HG02870 (cell line): ENCODE measurements around the gene SPATA13.
"Not testable (repeated sequence)": the region's sequence is repeated elsewhere in the genome, so short reads cannot be mapped to it uniquely, and the experiment has no call there.

Experiments
- ATAC-seq: cut with Tn5 transposase; IDR thresholded peaks from one replicate; pipeline ENCODE4 v1.9.1; 2021; ENCODE audit warnings: mild to moderate bottlenecking, moderate library complexity; ENCODE audit not compliant: unreplicated experiment

SPATA13 gene

DNA sequence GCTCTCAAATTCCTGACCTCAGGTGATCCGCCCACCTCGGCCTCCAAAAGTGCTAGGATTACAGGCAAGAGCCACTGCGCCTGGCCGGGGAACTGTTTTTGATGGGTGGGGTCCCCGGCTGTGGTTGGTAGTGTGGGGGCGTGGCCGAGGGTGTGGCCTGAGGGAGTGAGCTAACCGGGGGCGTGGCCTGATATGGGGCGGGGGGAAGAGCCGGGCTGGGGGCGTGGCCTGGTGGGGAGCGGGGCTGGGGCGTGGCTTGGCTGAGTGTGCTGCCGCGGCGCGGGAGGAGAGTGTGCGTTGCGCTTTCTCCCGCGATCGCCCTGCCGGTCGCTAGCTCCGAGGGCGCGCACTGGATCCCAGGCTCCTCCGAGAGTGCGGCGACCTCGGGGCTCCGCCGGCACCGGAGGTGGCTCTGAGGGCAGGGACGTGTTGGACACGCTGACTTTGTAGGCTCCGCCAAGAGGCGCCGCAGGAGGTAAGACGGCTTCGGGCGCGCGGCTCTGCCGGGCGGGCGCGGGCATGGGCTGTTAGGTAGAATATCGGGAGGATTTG lies at the start of gene SPATA13:
Gene SPATA13 (plus strand): TSS at position 263 of the 552 bp plus-strand sequence. CDS start 62,210 bp downstream, outside the sequence.
- peak; percentile 84 for ATAC-seq

DNA sequence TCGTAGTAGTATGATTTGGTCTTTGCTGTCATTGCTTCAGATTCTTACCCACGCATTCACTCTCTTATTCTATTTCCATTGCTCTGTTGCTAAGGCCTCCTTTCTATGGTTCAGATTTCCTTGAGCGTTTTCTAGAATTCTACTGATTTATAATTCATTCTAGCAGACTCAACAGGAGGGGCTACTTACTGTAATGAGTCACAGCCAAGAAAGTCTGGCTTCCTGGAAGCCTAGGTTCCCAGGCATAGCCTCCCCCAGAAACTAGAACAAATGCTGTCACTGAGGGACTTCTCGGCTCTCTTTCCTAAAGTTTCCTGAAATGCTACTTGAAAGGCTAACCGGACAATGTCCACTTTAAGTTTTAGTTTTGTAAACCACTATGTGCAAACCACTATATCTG lies 47.7 kb upstream of the SPATA13 start:
- ATAC-seq: no peak

DNA sequence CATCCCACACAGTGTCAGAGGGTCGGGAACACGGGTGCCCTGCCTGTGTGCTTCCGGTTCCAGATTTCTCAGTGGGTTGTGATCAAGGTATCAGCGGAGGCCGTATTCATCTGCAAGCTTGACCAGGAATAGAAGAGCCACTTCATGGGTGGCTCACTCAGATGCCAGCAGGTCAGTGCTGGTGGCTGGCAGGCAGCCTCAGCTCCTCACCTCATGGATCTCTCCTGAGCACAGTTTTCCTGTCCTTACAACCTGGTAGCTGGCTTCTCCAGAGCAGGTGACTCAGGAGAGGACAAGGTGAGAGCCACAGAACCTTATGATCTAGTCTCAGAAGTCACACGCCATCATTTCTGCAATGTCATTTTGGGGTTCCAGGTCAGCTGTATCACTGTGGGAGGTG lies 44.8 kb upstream of the SPATA13 start:
- no peak for ATAC-seq

DNA sequence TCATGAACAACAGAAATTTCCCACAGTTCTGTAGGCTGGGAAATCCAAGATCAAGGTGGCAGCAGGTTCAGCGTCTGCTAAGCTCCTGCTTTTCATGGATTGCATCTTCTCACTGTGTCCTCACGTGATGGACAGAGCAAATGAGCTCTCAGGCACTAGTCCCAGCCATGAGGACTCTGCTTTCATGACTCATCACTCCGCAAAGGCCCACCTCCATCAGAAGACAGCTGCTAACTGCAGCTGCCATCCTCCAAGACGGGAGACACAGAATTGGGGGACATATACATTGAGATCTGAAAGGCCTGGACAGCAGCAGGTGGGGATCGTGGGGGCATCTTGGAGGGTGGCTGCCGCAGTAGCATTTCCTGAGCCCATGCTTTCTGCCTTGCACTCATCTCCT lies 44.4 kb upstream of the SPATA13 start:
- ATAC-seq: no peak

DNA sequence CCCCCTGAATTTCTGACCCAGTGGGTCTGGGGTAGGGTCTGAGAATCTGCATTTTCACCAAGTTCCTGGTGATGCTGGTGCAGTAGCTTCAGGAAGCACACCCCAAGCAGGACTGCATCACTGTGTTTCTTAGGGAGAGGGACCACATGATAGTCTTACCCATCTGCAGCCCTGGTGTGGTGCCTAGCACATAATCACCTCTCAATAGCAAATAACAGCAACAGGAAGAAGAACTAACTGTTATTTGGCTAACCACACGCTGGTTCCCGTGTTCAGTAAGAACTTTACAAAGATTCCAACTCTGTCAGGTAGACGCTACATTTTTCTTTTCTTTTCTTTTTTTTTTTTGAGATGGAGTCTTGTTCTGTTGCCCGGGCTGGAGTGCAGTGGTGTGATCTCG lies 41.9 kb upstream of the SPATA13 start:
- ATAC-seq: no peak

DNA sequence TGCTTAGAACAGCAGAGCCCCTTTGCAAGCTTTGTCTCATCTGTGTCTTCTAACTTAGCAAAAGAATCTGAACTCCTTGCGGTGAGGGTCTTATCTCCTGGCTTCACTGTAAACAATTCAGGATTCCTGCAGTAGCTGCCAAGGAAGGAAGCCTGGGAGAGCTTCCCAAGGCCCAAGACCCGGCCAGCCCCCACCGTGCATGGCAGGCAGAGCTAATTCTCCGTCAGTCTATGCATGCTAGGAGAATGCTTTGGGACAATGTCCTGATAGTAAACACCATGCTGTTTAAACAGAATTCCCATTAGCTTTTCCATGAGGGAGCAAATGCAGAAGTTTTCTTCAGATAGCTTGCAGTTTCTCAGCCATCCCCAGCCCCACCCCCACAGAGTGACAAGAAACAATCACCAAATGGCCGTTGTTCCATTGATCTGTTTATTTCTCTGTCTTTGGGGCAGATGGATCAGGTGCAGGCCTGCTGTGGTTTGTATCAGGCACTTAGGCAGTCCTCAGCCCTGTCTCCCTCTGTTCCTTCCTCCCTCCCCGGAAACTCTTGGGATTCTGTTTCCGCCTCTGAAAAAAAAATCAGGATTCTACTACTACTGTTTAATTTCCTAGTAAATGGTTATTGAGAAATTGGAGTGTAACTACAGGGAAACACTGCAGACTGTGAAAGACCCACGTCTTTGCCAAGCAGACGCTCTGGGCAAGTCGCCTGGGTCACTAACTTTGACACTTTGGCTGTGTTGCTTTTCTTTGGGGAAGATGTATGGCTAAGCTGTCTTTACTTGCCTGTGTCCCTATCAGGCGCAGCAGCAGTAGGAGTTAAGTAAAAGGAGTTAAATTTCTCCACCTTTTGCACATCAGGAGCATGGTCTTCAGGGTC lies 40.7 kb upstream of the SPATA13 start:
- no peak for ATAC-seq

DNA sequence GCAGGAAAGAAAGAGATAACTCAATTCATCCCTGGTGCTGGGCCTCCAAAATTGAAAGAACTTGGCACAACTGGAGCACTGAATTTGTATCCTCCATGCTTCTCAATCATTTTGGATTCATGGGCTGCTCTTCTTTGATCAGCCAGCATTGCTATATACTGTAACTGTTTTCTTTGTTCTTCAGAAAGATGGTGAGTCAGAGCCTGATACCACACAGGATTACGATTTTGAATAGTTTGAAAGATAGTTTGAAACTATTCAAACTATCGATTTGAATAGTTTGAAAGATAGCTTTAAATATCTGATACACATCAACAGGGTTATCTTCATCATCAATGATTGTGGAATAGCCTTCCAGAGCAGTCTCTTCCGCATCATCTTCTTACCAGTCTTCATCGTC lies 38.5 kb upstream of the SPATA13 start:
- ATAC-seq: not testable (repeated sequence)

DNA sequence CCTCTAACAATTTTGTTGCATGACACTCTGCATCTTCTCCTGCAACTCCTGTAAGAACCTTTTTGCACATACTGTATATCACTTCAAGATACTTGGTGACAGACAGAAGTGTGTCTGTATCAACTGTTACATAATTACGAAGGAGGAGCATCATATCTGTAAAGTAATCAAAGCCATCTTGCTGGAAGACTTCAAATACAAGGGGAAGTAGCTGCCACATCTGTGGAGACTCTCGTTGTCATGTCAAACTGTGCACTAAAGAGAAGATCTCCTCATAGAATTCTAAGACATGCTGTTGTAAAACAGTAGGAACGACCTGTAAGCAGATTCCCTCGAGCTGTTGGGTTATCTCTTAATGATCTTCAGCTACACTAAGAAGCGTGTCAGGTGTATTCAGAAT lies 38.0 kb upstream of the SPATA13 start:
- no peak for ATAC-seq

DNA sequence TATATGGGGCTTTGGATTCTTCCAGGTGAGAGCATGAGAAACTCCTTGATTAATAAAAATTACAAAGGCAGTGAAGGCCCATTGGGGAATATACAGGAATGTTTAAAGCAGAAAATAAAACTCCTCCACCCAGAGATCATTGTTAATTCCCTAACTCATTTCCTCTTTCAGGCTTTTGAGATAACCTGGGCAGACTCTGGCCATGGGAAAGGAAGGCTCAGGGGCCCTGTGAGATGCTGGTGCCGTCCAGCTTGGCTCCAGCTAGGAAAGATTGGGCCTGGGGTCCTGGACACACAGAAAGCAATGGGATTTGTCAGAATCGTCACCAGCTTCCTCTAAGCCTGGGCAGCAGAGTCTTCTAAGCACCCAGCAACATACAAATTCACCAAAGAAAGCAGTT lies 36.8 kb upstream of the SPATA13 start:
- ATAC-seq: no peak

DNA sequence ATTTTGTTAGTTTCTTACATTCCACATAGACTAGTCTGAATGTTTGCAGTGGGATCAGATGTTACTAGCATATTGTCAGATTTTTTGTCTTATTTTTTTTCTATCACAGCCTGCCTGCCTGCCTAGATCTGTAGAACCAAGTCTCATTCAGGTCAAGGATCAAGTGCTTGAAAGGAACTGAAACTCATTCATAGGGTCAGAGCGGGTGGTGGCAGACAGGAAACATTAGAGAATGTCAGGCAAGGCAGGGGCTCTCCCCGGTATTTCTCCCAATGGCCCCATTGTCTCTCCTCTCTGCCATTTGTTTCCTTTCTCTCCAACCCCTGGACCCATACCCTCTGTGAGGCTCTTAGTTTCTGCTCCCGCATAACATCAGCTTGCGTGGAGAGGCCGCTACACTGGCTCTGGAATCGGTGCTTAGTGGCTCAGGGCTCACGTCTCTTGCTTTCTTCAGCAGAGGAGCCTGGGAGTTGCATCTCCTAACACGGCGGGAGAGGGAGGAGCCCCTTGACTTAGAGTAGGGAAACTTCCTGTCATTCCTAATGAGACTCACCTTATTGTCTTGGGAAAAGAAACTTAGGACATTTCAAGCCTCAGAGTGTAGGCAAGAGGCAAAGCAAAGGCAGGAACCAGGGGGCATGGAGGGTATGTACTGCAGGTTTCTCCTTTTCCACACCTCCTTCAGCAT lies 35.6 kb upstream of the SPATA13 start:
- peak; percentile 82 for ATAC-seq

DNA sequence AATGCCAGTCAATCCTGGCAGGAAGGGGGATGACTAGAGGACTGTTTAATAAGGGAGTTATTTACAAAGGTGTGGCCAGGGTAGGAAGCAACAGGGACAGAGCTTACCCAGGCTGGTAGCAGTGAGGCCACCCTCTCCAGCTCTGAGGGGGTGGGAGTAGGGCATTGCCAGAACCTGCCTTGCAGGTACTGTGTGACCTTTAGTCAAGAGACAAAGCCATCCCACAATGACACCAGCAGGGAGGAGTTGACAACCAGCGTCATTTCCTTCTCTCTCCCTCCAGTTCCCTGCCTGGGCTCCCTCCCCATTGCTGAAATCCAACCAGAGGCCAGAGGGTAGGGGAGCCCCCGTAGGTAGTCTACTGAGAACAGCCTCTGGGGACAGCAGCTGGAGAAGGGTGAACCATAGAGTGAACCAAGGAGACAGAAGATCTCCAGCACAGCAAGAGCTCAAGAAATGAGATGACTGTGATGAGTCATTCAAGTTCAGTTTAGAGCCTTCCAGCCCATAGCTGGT lies 33.3 kb upstream of the SPATA13 start:
- ATAC-seq: peak; percentile 78

DNA sequence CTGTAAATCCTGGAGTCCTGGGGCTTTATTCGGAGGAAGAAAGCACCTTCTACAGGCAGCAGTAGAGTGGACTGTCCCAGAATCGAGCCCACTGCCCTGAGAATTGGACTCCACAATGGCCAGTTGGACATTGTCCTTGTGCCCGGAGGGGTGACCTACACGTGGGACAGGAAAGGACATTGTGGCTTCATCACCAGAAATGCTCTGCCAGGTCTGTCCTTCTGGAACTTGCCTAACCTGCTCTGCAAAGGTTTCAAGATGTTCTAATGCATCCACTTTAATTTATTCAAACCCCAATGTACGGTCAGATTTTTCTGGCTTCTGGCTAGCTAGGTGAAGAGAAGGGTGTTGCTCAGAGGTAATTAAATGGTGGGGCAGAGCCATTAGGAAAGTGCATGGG lies 32.4 kb upstream of the SPATA13 start:
- ATAC-seq: no peak

DNA sequence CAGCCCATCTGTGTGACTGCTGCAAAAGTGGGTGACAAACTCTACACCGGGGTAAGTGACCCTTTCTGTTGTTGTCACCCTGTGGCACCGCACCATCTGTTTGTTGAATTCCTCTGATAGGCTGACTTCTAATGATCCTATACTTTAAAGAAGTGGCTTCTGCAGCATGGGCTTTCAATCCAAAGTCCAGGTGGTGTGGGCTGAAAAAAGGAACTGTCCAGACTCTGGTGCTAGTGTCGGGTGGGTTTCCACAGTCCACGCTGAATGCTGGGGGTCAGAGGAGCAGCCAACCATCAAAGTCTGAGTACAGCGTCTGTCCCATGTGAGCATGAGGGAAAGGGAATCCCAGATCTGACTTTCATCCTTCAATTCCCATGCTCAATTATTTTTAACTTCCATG lies 31.6 kb upstream of the SPATA13 start:
- ATAC-seq: no peak

DNA sequence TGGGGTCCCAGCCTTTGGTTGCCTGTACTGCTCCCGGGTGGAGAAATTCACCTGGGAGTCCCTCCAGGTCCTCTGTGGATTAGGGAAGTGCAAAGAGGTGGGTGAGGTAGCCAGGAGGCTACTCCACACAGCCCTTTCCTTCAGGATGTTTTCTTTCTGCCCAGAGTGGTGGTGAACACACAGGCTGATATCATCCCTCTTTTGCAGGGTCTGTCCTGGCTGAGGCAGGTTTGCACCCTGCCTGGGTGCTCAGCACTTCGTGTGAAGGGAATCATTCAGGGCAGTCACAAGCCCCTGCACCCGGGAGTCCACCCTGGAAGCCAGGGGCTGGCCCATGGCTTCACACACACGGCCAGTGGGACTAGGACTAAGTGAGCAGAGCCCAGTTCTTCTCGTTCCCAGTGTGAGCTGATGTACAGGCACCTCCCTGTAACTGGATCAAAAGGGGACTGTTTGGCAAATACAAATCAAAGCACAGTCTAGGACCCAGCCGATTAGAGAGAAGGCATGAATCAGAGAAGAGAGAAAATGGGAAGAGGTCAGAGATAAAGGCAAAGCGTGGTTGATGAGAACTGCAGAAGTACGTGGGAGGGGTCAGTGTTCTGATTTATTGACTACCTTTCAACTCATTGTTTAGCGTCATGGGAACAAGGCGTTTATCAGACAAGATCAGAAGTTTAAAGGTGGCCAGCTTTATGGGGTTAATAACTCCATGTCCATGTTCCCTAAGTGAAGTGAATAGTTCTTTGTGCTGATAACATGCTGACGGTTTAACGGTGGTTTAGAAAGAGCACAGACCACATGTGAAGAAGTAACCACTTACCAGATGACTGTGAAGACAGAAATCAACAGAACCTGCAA lies 30.4 kb upstream of the SPATA13 start:
- no peak for ATAC-seq

DNA sequence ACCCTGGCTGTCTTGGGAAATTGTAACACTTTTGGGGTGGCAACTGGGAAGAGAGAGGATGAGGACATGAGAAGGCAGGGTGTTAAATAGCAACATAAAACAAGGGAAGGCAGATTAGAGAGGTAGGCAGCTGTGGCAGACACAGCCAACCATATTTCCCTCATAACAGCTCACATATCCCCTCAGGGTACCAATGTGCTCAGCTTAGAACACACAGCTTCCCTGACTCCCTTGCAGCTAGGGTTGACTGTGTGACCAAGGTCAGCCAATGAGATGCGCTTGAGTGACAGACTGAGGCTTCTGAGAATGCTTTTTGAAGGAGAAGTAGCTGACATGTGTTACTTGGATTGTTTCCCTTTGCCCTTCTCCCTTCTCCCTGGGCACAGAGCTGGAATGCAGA lies 28.8 kb upstream of the SPATA13 start:
- ATAC-seq: no peak

DNA sequence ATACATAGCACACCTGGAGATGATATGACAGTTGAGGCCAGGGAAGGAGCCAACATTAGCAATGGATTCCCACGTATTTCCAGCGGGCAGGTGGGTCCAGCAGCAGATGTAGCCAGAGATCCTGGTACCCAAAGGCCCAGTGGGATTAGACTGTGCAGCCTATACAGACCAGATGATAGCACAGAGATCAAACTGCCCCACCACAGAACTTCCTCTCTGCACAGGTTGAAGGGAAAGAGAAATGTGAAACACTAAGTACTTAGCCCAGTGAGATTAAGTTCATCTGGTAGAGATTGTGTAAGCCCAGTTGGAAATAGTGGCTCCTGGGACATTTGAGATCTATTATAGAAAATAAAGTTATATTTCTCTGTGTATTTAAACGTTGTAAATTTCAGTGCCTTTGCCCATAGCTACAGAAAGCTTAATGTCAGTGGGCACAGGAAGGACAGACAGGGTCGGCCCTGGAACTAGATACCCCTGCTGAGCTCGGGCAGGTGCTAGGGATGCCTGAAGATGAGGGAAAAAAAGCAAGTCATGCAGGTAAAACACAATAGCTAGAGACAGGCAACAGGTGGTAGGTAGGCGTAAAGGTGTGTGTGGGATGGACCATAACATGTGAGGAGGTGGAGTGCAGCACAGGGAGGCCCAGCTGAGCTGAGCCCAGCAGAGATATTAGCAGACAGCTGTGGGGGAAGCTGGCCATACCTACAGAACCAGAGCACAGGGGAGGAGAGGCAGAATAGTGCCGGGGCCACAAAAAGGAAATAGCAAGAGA lies 27.3 kb upstream of the SPATA13 start:
- no peak for ATAC-seq

DNA sequence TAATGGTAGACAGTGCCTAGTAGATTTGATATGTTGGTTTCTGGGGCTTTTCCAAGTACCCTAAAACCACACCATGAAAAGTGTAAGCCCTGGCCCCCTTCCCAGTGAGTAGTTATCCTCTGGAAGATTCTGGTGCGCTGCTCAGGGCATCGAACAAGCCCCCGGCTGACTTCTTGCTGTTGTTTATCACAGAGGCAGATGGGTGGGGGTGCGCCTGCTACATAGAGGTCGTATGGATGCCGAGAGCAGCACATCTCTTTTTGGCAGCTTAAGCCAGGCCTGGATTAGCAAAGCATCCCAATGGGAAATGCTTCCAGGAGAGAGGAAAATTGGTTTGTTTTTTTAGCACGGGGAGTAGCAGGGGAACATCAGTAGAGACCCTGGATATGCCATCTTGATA lies 26.3 kb upstream of the SPATA13 start:
- ATAC-seq: no peak

DNA sequence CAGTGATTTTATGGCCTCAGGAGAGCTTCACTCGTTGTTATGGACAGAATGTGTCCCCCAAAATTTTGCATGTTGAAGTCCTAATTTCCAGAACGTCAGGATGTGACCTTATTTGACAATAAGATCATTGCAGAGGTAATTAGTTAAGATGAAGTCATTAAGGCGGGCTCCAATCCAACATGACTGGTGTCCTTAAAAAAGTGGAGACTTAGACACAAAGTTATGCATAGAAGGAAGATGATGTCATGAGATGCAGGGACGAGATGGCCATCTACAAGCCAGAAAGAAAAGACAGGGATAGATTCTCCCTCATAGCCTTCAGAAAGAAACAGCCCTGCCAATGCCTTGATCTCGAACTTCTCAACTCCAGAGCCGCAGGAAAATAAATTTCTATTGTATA lies 25.8 kb upstream of the SPATA13 start:
- ATAC-seq: no peak

DNA sequence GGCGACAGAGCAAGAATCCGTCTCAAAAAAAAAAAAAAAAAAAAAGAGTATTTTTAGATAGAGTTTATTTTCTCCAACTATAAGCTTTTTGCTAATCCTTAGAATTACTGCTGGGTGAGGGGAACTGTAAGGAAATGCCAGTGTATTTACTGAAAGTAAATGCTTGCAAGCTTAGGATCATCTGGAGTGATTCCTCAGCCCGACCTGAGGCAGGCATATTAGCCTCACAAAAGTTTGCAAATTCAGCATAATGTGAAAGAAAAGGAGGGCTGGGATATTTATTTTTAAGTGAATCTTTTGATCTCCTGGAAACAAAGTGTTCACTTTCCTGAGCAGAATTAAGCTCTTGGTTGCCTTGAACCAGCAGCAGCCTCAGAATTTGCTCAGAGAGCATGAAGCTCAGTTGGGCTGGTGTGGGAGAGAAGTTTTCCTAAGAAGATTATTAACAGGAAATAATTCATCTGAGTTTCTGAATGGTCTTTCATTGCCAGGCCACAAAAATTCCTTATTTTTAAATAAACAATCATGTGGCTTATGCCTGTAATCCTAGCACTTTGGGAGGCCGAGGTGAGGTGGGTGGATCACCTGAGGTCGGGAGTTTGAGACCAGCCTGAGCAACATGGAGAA lies 24.7 kb upstream of the SPATA13 start:
- ATAC-seq: no peak

DNA sequence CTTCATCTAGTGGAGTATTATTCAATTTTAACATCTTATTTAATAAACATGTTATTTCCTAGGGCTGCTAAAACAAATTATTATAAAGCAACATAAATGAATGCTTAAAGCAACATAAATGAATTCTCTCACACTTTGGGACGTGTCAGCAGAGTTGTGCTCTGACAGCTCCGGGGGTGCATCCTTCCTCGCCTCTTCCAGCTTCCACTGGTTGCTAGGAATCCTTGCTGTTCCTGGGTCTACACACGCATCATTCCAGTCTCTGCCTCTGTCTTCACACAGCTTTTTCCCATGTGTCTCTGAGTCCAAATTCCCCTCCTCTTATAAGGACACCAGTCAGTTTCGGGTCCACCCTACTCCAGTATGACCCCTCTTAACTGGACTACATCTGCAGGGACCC lies 21.6 kb upstream of the SPATA13 start:
- ATAC-seq: no peak
